NOMO-1 treated with DMSO at 0.1 percent for 48 hours (cell line): ENCODE results near the gene ANAPC16.
"Not testable (repeated sequence)": the region's sequence is repeated elsewhere in the genome, so short reads cannot be mapped to it uniquely, and the experiment has no call there.

Experiments
- DNase-seq: peaks from one replicate; lab custom pipeline; 2025; ENCODE audit not compliant: unreplicated experiment; lab: John Stamatoyannopoulos, UW

ANAPC16 gene

DNA sequence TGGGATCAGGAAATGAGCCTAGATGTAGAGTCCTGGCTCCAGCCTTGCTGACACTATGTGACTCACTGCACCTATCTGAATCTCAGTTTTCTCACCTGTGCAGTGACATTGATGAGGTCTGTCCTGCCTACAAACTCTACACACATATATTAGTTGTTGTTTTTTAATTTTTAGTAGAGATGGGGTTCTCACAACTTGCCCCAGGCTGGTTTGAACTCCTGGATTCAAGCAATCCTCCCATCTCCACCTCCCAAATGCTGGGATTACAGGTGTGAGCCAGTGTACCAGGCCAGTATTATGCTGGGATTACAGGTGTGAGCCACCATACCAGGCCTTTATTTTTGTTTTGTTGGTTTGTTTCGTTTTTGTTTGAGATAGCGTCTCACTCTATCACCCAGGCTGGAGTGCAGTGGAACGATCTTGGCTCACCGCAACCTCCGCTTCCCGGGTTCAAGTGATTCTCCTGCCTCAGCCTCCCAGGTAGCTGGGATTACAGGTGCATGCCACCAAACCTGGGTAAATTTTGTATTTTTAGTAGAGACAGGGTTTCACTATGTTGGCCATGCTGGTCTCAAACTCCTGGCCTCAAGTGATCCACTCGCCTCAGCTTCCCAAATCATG lies 46.1 kb downstream of the ANAPC16 start:
- no peak for DNase-seq

DNA sequence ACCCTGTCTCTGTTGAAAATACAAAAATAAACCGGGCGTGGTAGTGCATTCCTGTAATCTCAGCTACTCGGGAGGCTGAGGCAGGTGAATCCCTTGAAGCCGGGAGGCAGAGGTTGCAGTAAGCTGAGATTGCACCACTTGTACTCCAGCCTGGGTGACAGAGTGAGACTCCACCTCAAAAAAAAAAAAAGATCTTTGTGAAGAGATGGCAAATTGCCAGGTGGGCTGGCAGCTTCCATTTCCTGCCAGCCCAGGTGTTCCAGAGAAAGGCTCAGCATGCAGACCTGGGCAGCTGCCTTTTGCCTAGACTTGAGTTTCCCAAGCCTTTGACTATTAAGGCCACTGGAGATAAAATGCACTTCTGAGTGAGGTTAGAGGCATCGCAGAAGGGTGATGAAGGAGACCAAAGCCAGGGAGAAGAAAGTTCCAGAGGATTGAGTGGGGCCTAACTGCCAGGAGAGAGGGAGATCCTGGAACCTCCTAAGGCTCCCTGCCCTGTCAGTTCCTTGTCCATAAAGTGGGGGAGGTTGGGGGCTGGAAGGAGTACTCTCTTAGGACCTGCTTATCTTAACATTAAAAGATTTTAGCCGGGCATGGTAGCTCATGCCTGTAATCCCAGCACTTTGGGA lies 47.9 kb downstream of the ANAPC16 start:
- DNase-seq: no peak

DNA sequence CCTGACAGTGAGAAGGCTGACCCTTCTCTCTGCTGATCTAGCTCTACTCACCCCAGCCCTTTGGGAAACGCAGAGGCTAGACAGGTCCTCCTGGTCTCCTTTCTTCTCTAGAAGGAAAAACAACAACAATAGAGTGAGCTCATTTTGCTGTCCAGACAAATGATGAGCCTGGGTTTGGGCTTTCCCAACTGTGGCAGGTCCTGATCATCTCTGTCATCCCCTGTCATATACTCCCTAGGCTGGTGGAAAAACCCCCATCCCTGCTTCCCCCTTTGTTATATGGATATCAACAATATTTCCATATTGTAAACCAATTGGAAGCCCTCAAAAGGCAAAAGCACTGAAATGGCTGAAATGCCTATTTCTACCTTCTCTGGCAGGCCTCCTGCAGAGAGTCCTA lies 48.7 kb downstream of the ANAPC16 start:
- no peak for DNase-seq

DNA sequence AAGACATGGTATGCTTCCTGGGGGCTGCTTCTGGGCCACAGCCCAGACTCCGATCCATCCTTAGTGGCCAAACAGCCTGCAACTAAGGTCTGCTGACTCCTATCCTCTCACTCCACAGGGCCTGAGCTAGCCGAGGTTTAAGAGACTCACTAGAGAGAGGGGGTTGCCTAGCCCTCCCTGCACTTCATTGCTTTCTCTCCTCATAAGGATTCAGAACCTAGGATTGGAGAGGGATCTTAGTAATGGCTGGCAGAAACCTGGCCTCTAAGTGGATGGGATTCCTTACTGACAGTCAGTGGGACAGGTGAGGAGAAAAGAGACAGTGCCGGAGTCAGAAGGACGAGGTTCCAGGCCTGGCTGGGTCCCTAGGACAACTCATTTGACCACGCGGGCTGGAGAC lies 49.7 kb downstream of the ANAPC16 start:
- DNase-seq: no peak

DNA sequence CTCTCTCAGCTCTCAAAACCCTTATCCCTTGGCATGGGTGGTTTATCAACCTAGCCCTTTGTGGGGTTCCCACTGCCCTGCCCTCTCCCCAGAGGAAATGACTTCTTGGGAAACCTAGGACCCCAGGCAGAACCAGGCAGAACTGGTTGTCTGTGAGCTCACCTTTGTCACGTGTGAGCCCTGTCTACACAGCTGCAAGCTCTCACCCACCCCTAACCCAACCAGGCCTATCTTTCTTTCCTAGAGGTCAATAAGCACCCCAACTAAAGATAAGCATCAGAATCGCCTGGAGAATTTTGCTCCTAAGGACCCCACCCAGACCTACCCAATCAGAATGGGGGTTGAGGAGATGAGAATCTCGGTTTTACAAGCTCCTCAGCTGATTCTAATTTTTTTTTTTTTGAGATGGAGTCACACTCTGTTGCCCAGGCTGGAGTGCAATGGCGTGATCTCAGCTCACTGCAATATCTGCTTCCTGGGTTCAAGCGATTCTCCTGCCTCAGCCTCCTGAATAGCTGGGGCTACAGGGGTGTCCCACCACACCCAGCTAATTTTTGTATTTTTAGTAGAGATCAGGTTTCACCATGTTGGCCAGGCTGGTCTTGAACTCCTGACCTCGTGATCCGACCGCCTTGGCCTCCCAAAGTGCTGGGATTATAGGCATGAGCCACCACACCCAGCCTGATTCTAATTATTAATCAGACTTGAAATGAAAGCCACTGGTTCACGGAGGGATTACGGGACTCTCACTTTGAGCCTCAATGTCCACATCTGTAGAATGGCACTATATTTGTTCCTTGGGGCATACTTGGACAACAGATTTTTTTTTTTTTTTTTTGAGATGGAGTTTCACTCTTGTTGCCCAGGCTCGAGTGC lies 50.4 kb downstream of the ANAPC16 start:
- no peak for DNase-seq

DNA sequence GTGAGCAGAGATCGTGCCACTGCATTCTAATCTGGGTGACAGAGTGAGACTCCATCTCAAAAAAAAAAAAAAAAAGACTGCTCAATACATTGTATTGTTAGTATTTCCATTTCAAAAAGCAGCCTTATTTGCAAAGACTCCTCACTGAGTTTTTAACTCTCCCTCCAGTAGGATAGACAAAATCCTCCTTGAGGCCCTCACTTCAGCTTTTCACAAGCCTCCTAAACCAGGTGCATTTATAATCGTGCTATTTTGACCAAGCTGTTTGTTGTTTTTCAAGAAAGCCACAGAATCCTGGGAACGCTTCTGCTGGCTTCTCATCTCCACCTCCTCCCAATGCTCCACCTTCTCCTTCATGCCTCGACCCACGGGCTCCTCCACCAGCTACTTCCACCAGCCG lies 51.6 kb downstream of the ANAPC16 start:
- DNase-seq: no peak

DNA sequence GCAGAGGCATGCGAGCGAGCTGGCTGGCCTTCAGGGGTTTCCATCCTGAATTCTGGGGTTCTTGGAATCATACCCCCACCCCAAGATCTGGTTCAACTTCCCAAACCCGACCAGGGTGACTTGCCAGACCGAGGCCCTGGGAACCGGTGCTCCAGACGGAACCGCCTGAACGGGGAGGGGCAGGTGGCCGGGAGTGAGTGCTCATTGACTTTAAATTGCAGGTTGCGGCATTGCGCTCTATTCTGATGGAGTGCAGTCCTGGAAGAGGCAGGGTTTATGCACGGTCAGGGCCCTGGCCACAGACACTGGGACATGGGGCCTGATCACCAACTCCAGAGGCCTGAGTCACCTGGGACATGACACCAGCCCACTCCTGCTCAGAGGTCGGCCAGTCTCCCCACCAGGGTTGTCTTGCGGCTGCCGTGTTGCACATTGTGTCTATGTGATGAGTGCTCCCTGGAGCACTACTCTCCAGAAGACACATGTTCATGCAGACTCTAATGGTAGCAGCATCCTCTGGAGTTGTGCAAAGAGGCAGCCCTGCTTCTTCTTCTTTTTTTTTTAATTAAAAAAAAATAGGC lies 52.1 kb downstream of the ANAPC16 start:
- DNase-seq: no peak

DNA sequence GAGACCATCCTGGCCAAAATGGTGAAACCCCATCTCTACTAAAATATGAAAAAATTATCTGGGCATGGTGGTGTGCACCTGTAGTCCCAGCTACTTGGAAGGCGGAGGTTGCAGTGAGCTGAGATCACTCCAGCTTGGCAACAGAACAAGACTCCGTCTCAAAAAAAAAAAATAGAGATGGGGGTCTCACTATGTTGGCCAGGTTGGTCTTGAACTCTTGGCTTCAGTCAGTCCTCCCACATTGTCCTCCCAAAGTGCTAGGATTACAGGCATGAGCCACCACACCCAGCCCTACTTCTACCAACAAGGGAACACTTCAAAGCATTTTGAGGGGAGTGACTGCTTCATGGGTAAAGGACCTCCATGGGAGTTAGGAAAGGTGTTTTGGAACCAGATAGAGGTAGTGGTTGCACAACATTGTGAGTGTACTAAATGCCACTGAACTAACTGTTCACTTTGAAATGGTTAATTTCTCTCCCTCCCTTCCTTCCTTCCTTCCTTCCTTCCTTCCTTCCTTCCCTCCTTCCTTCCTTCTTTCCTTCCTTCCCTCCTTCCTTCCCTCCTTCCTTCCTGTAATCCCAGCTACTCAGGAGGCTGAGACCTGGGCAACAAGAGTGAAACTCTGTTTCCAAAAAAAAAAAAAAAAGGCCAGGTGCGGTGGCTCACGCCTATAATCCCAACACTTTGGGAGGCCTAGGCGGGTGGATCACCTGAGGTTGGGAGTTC lies 52.8 kb downstream of the ANAPC16 start:
- DNase-seq: not testable (repeated sequence)

DNA sequence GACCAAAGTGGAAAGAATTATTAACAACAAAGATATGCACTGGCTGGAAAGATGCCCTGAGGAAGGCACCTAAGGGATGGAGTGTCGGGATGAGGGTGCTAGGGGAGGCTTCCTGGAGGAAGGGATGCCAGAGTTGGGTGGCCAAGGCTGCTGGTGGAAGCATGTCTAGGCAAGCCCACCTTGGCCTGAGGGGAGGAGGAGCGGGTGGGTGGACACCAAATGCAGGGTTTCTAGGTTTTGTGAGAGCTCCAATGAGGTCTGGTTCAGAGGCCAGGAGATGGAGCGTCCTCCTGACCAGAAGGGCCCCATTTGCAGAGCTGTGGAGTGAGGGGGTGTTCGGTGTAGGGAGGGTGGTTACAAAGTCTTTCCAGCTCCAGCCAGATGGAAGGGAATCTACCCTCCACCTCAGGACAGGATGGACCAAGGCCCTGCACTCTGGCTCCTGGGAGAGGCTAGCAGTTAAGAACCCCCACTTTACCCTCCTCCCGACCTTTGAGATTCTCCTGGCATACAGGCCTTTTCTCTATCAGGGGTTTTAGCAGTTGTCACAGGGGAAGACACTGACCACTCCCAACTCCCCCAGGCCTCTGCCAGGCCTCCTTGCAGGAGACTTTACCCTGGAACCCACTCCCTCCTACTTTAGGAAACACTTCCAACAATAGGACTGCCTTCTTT lies 54.9 kb downstream of the ANAPC16 start:
- no peak for DNase-seq

DNA sequence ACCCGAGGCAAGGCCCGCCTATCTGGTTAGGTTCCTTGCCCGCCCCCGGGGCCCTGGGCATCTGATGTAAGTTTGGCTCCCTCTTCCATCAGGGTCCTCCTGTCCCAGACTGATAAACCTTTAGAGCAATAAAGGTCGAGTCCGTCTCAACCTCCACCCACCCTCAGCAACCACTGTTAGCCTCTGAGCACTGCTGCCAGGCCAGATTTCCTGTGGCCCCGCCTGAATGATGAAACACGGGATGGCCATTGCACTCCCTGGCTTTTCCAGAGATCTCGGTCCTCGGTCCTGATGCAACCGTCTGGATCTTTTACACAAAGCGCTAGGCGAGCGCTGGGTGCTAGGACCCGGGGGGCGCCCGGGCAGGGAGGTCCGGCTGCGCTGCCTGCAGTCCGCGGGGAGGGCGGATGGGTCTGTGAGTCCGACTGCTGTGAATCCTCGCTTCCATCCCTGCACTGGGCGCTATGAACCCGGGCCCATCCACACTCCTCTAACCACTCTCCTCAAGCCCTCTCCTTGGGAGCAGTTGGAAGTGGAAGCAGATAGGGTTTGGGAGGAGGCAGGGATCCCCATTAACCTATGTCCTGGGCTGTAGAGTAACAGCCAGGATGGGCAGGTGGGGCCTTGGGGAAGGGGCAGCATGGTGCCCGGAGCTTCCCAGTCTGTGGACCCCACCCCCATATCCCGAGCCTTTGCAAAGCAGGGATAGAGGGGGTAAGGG lies 57.0 kb downstream of the ANAPC16 start:
- DNase-seq: peak; percentile 48

DNA sequence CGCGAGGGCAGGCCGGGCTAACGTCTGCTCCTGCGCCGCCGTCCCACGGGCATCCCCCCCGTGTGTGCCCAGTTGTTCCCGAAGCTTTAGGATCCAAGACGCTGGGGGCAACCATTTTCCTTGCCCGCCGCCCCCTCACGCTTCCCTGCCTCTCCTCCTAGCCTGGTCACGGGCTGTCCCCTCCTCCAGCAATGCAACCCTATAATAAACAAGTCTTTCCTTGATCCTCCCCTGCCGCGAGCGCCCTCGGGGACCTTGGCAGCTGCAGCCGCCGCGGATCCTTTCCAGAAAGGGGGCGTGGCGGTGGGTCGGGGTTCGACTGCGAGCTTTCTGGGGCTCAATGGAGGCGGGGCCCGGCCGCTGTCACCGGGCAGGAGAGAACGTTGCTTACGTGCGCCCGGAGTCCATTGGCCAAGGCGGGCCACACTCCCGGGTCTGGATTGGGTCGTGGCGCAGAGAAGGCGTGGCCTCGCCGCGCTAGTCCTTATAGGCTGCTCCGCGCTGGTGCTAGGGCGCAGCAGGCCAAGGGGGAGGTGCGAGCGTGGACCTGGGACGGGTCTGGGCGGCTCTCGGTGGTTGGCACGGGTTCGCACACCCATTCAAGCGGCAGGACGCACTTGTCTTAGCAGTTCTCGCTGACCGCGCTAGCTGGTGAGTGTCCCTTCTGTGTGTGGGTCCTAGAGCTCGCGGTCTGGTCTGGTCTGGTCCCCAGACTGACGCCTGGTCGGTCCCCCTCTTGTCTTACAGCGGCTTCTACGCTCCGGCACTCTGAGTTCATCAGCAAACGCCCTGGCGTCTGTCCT lies 57.8 kb downstream of the ANAPC16 start, which contains the start of gene DDIT4:
DDIT4 (plus strand) TSS at position 515 of the 803 bp plus-strand sequence. CDS start 293 bp downstream, outside the sequence.
- peak; percentile 99 for DNase-seq

DNA sequence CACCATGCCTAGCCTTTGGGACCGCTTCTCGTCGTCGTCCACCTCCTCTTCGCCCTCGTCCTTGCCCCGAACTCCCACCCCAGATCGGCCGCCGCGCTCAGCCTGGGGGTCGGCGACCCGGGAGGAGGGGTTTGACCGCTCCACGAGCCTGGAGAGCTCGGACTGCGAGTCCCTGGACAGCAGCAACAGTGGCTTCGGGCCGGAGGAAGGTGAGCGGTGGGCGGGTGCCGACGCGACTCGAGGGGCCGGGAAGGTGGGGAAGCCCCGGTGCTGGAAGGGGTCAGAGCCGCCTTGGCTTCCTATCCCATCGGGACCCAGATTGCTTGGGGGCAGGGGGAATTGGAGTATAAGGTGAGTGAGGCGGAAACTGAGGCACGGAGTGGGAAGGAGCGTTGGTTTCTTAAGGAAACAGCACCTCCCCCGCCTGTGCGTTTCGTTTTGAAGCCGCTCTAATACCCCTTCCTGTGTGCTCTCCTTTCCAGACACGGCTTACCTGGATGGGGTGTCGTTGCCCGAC lies 58.5 kb downstream of the ANAPC16 start:
- DNase-seq: no peak

DNA sequence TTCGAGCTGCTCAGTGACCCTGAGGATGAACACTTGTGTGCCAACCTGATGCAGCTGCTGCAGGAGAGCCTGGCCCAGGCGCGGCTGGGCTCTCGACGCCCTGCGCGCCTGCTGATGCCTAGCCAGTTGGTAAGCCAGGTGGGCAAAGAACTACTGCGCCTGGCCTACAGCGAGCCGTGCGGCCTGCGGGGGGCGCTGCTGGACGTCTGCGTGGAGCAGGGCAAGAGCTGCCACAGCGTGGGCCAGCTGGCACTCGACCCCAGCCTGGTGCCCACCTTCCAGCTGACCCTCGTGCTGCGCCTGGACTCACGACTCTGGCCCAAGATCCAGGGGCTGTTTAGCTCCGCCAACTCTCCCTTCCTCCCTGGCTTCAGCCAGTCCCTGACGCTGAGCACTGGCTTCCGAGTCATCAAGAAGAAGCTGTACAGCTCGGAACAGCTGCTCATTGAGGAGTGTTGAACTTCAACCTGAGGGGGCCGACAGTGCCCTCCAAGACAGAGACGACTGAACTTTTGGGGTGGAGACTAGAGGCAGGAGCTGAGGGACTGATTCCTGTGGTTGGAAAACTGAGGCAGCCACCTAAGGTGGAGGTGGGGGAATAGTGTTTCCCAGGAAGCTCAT lies 59.0 kb downstream of the ANAPC16 start:
- peak; percentile 44 for DNase-seq

DNA sequence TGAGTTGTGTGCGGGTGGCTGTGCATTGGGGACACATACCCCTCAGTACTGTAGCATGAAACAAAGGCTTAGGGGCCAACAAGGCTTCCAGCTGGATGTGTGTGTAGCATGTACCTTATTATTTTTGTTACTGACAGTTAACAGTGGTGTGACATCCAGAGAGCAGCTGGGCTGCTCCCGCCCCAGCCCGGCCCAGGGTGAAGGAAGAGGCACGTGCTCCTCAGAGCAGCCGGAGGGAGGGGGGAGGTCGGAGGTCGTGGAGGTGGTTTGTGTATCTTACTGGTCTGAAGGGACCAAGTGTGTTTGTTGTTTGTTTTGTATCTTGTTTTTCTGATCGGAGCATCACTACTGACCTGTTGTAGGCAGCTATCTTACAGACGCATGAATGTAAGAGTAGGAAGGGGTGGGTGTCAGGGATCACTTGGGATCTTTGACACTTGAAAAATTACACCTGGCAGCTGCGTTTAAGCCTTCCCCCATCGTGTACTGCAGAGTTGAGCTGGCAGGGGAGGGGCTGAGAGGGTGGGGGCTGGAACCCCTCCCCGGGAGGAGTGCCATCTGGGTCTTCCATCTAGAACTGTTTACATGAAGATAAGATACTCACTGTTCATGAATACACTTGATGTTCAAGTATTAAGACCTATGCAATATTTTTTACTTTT lies 59.7 kb downstream of the ANAPC16 start:
- no peak for DNase-seq

DNA sequence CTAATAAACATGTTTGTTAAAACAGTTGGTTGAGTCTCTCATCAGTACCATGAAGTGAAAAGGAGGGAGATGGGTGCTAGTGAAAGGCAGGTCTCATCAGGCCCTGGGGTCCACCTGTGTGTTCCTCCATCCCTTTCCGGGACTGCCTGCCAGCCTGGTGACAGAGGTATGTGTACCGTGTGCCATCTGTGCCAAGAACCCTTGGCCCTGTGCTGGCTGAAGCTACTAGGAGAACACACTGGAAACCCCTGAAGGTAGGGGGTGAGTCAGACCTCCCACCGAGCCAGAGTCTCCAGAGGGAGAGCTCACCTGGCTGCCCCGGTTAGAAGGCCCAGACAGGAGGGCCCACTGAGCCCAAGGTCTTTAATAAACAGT lies 60.2 kb downstream of the ANAPC16 start:
- no peak for DNase-seq

DNA sequence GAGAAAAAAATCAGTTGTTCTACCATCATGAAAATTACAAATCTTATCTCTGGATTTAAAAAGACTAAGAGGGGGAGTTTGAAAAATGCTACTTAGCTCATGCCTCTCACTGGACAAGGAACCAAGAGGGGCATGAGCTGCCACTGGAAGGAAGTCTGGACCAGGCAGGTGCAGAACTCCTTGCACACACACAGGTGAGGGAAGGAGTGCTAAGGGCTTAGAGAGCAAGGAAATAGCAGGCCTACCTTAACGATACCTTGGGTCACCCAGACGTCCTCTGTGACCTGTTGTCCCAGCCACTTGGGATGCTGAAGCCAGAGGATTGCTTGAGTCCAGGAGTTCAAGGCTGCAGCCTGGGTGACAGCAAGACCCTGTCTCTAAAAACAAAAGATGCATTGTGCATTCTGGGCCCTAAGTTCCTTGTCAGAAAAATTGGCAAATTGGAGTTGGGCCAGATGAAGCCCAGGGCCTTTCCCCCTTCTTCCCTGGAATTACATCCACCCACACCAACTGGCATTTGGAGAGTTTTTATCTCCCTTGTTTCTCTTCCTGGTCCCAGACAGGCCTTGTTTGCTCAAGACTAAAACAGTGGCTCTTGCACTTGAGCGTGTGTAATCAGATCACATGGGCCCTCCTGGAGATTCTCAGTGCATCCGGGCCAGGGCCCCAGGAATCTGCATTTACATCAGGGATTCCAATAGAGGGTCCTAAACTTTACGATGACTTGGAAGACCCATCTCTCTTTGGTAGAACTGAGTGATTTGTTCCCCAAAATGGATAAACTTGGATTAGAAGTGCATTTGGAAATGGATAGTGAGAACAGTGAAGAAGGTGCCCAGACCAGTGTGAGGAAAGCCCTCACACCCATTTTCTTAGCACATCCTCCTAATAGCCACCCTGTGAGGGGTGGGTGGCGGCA lies 60.9 kb downstream of the ANAPC16 start:
- no peak for DNase-seq
